HG03354 (cell line): ENCODE data around the gene URB2.
"Not testable (repeated sequence)": the region's sequence is repeated elsewhere in the genome, so short reads cannot be mapped to it uniquely, and the experiment has no call there.

Source experiments
- ATAC-seq: cut with Tn5 transposase; IDR thresholded peaks from one replicate; pipeline ENCODE4 v1.9.1; 2021; ENCODE audit warnings: mild to moderate bottlenecking; ENCODE audit not compliant: unreplicated experiment, poor library complexity, severe bottlenecking

URB2 gene

GRCh38 chr1:229675396-229675795 lies 49.3 kb downstream of the URB2 start:
- ATAC-seq = no peak

- ATAC-seq = no peak
Observed at GRCh38 chr1:229685149-229685548, 59.1 kb downstream of the URB2 start.

GRCh38 chr1:229689273-229689672 lies 63.2 kb downstream of the URB2 start:
- ATAC-seq = no peak

- ATAC-seq = no peak
Observed at GRCh38 chr1:229689904-229690303, 63.9 kb downstream of the URB2 start.

GRCh38 chr1:229690662-229691061 lies 64.6 kb downstream of the URB2 start:
- no peak for ATAC-seq

GRCh38 chr1:229691362-229691761 lies 65.3 kb downstream of the URB2 start:
- no peak for ATAC-seq

GRCh38 chr1:229693129-229693900 lies 67.3 kb downstream of the URB2 start:
- ATAC-seq = peak; percentile 63

- peak; percentile 37 for ATAC-seq
Observed at GRCh38 chr1:229694053-229694693, 68.1 kb downstream of the URB2 start.

- ATAC-seq = no peak
Observed at GRCh38 chr1:229696385-229696784, 70.3 kb downstream of the URB2 start.

- ATAC-seq = no peak
Observed at GRCh38 chr1:229699613-229700267, 73.7 kb downstream of the URB2 start.

GRCh38 chr1:229704157-229704556 lies 78.1 kb downstream of the URB2 start:
- ATAC-seq = no peak

GRCh38 chr1:229705152-229705551 lies 79.1 kb downstream of the URB2 start:
- ATAC-seq = not testable (repeated sequence)

GRCh38 chr1:229707127-229707526 lies 81.1 kb downstream of the URB2 start:
- not testable (repeated sequence) for ATAC-seq

- ATAC-seq = no peak
Observed at GRCh38 chr1:229709500-229710013, 83.5 kb downstream of the URB2 start.
